Caco-2 (cell line): Measurements from ENCODE around the gene CDH12. TPM values are rescaled to one million over a fixed set of nuclear protein-coding genes. Genes with fewer than 3 reads are reported as not detected.

Experiments used
- BruUV-seq: library from RNA; stranded (reverse); fragments of 400-500 nt; replicated peaks from 2 replicates; lab custom pipeline; 2021; lab: Mats Ljungman, UMichigan
- CTCF ChIA-PET: fragments of 300-600 bp; sonication (Branson Sonifier 250); formaldehyde crosslinking; loops from one replicate; lab custom pipeline; 2022; ENCODE audit warnings: antibody characterized with exemption; lab: Charles Lee
- POLR2A ChIA-PET: fragments of 300-600 bp; sonication (Branson Sonifier 250); formaldehyde crosslinking; loops from one replicate; lab custom pipeline; 2022; ENCODE audit warnings: antibody characterized with exemption; lab: Charles Lee
- DNase-seq, 2 experiments: peaks; one replicate each; pipeline versions ENCODE4 v3.0.0 to v3.0.0-alpha.2; 2020 to 2022
- H3K27me3 ChIP-seq: replicated peaks from 2 replicates; pipeline ENCODE4 v1.6.0; 2011; ENCODE audit warnings: low read length; ENCODE audit not compliant: control insufficient read depth, insufficient read depth
- H3K36me3 ChIP-seq: 2 replicates; pipeline ENCODE4 v1.5.1; 2011; ENCODE audit warnings: low read length; ENCODE audit not compliant: control insufficient read depth, insufficient read depth
- H3K4me1 ChIP-seq: fragments of 250-450 bp; sonication (Bioruptor Pico); 2 replicates; pipeline ENCODE4 v1.5.1; 2020; ENCODE audit warnings: mild to moderate bottlenecking
- H3K4me3 ChIP-seq: 2 replicates; pipeline ENCODE4 v1.5.1; 2011; ENCODE audit warnings: low read depth, mild to moderate bottlenecking, control low read depth, low read length
- H3K9me3 ChIP-seq: fragments of 250-450 bp; sonication (Bioruptor Pico); 2 replicates; pipeline ENCODE4 v1.5.1; 2020; ENCODE audit warnings: mild to moderate bottlenecking, moderate library complexity
- H3K27ac Mint-ChIP-seq: one replicate; pipeline ENCODE4 v1.8.0; 2022; ENCODE audit warnings: mixed read lengths; ENCODE audit not compliant: unreplicated experiment
- H3K27me3 Mint-ChIP-seq: one replicate; pipeline ENCODE4 v1.8.0; 2022; ENCODE audit warnings: mixed read lengths; ENCODE audit not compliant: insufficient read depth, unreplicated experiment
- H3K36me3 Mint-ChIP-seq: one replicate; pipeline ENCODE4 v1.8.0; 2022; ENCODE audit warnings: mild to moderate bottlenecking, mixed read lengths; ENCODE audit not compliant: insufficient read depth, unreplicated experiment
- H3K4me1 Mint-ChIP-seq: one replicate; pipeline ENCODE4 v1.8.0; 2022; ENCODE audit warnings: low read depth, mixed read lengths; ENCODE audit not compliant: unreplicated experiment
- H3K4me3 Mint-ChIP-seq: one replicate; pipeline ENCODE4 v1.8.0; 2022; ENCODE audit warnings: mild to moderate bottlenecking, moderate library complexity, mixed read lengths; ENCODE audit not compliant: unreplicated experiment
- H3K9me3 Mint-ChIP-seq: one replicate; pipeline ENCODE4 v1.8.0; 2022; ENCODE audit warnings: mixed read lengths; ENCODE audit not compliant: unreplicated experiment
- CTCF ChIP-seq, 2 experiments: fragments of 200-600 bp in 1 of 2; IDR thresholded peaks; 1 replicate in 1 of 2; 2 replicates in 1 of 2; pipeline versions ENCODE4 v1.5.1 to v1.8.0; 2011 to 2022; ENCODE audit warnings: antibody characterized with exemption in 1 of 2, control low read depth in 1 of 2, inconsistent platforms in 1 of 2, low read depth in 1 of 2, low read length in 1 of 2, mild to moderate bottlenecking in 1 of 2, moderate library complexity in 1 of 2; ENCODE audit not compliant: insufficient read depth in 1 of 2, severe bottlenecking in 1 of 2, unreplicated experiment in 1 of 2
- intact Hi-C: fragments of 100-400 bp; cut with micrococcal nuclease; formaldehyde crosslinking; loops from one replicate; pipeline ENCODE4 v1.10.0; 2022; ENCODE audit not compliant: unreplicated experiment
- total RNA-seq: library from RNA; stranded (reverse); gene quantifications from 2 replicates; pipeline ENCODE4 v1.2.3, GENCODE V29; 2022

CDH12 gene
- total RNA-seq, 1 experiment from 2014 or later = not detected

- BruUV-seq = no TSS peak
- Mint-ChIP-seq H3K4me3 (no peak overlapping the region), H3K27ac (no peak overlapping the region), H3K4me1 (no peaks in the 10 kb centered on the region), H3K27me3 (no peaks in the 10 kb centered on the region), H3K9me3 (no peaks in the 10 kb centered on the region), H3K36me3 (no peaks in the 10 kb centered on the region)
- ChIA-PET POLR2A (no interaction called here), CTCF (no interaction called here)
- Histone ChIP-seq H3K4me3 (no peak overlapping the region), H3K27me3 (no peaks in the 10 kb centered on the region), H3K4me1 (no peaks in the 10 kb centered on the region), H3K9me3 (no peaks in the 10 kb centered on the region), H3K36me3 (no peaks in the 10 kb centered on the region)
- no peak for DNase-seq
- intact Hi-C loops = no loop called here
- no peak for TF ChIP-seq CTCF (IDR thresholded peaks at IDR 0.05; ENCODE audit: insufficient read depth in 1 of 2, low read depth in 1 of 2, low read length in 1 of 2, severe bottlenecking in 1 of 2, unreplicated experiment in 1 of 2)
Measured at GRCh38 chr5:22473886-22474285, 379.3 kb downstream of the CDH12 start.

GRCh38 chr5:22471154-22471553 is 382.0 kb downstream of the CDH12 start:
- Histone ChIP-seq H3K4me3 (no peak overlapping the region), H3K9me3 (no peaks in the 10 kb centered on the region), H3K4me1 (no peaks in the 10 kb centered on the region), H3K36me3 (no peaks in the 10 kb centered on the region), H3K27me3 (no peaks in the 10 kb centered on the region)
- H3K27ac Mint-ChIP-seq = no peak overlapping the region
- H3K27me3 Mint-ChIP-seq = no peaks in the 10 kb centered on the region
- DNase-seq = no peak
- intact Hi-C loops = no loop called here
- no TSS peak for BruUV-seq
- ChIA-PET POLR2A (no interaction called here), CTCF (no interaction called here)
- H3K4me3 Mint-ChIP-seq = no peak overlapping the region
- TF ChIP-seq CTCF (IDR thresholded peaks at IDR 0.05; ENCODE audit: insufficient read depth in 1 of 2, low read depth in 1 of 2, low read length in 1 of 2, severe bottlenecking in 1 of 2, unreplicated experiment in 1 of 2) = no peak
- no peaks in the 10 kb centered on the region for H3K9me3 Mint-ChIP-seq
- no peaks in the 10 kb centered on the region for H3K4me1 Mint-ChIP-seq
- no peaks in the 10 kb centered on the region for H3K36me3 Mint-ChIP-seq

- no peak overlapping the region for H3K4me3 ChIP-seq
- H3K9me3 ChIP-seq = no peaks in the 10 kb centered on the region
- intact Hi-C loops = no loop called here
- DNase-seq = no peak
- Mint-ChIP-seq H3K27ac (no peak overlapping the region), H3K9me3 (no peaks in the 10 kb centered on the region), H3K27me3 (no peaks in the 10 kb centered on the region), H3K36me3 (no peaks in the 10 kb centered on the region), H3K4me1 (no peaks in the 10 kb centered on the region), H3K4me3 (no peak overlapping the region)
- no peaks in the 10 kb centered on the region for H3K27me3 ChIP-seq
- BruUV-seq = no TSS peak
- H3K36me3 ChIP-seq = no peaks in the 10 kb centered on the region
- ChIA-PET POLR2A (no interaction called here), CTCF (no interaction called here)
- no peak for TF ChIP-seq CTCF (IDR thresholded peaks at IDR 0.05; ENCODE audit: insufficient read depth in 1 of 2, low read depth in 1 of 2, low read length in 1 of 2, severe bottlenecking in 1 of 2, unreplicated experiment in 1 of 2)
- H3K4me1 ChIP-seq = no peaks in the 10 kb centered on the region
Measured at GRCh38 chr5:22470408-22470807, 382.7 kb downstream of the CDH12 start.
